ENCODE data around the gene KRT74. TPM values are rescaled to one million over a fixed set of nuclear protein-coding genes. Genes with fewer than 3 reads are reported as not detected.
A peak's percentile ranks its signal among the peaks of the same experiment; 100 is the strongest.

KRT74 gene
- total and polyA plus RNA-seq, 2 of the 8 experiments (the other 6 are each of a cell fraction or from before 2014, with no cell fraction given): not detected

DNA sequence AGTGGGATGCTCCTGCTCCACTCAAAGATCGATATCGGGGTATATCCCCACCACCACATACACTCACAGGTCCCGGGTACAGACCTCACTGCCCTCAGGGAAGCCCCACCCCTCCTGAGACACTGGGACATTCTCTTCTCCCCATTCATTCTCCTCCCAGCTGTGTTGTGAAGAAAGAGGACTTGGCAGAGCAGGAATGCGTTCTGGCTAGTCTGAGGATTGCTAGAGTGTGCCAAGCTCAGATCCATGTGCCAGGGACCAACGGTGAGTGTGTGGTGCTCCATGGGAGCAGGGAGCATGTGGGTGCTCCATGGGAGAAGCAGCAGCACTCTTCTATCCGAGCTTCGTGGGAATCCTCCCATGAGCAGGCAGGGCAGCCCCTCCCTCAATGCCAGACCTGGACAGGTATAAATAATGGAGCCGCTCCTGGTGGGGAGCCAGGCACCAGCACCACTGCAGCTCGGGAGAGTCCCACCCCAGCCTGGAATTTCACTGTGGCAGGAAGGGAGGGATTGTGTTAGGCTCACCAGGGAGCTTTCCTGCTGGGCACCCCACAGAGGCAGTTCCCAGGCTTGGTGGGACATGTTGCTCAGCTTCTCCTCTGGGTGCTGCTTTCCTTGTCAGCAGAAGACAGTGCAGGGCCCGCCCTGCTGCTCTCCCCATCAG is 51.2 kb downstream of the KRT74 start:
- Histone ChIP-seq H3K36me3 (ENCODE audit: control insufficient read depth in 2 of 4, insufficient read depth in 4 of 4, low read length in 3 of 4) (no peaks in the 10 kb centered on the region), H3K9ac (replicated peaks in 1 of 4; ENCODE audit: extremely low read depth in 1 of 4, low read depth in 3 of 4, low read length in 3 of 4) (no peak overlapping the region), H2BK20ac (ENCODE audit: low read length) (no peak overlapping the region), H3K4ac (replicated peaks; ENCODE audit: insufficient read length, low read depth, low read length) (no peak overlapping the region), H3K79me1 (ENCODE audit: low read depth, low read length) (no peaks in the 10 kb centered on the region), H3K27ac (ENCODE audit: low read depth, low read length) (no peak overlapping the region), H3K9me3 (ENCODE audit: insufficient read depth in 2 of 2, low read depth in 1 of 2, low read length in 1 of 2) (no peaks in the 10 kb centered on the region; a peak in 1 of 4 replicates), H3K14ac (ENCODE audit: insufficient read length) (no peak overlapping the region), H2BK120ac (replicated peaks; ENCODE audit: low read depth, low read length) (no peak overlapping the region), H4K91ac (replicated peaks; ENCODE audit: insufficient read length, low read length) (no peak overlapping the region), H3K4me1 (replicated peaks in 1 of 4; ENCODE audit: control insufficient read depth in 3 of 4, insufficient read depth in 4 of 4, low read length in 3 of 4) (peaks cover 0 to 1% (median 0%) of the 10 kb centered on the region in 4 experiments; a peak in 1 of 7 replicates), H3K4me2 (ENCODE audit: insufficient read depth in 1 of 2, low read depth in 2 of 2, low read length in 2 of 2) (no peak overlapping the region), H4K20me1 (replicated peaks in 1 of 2; ENCODE audit: control insufficient read depth in 1 of 2, insufficient read depth in 2 of 2, low read length in 2 of 2) (no peaks in the 10 kb centered on the region), H2AFZ (ENCODE audit: low read length) (no peak overlapping the region), H3K27me3 (replicated peaks in 1 of 4; ENCODE audit: control insufficient read depth in 3 of 4, extremely low read depth in 1 of 4, insufficient read depth in 3 of 4, low read length in 3 of 4) (no peaks in the 10 kb centered on the region; a peak in 1 of 7 replicates), H2AK5ac (ENCODE audit: low read depth, low read length) (no peak overlapping the region), H3K4me3 (ENCODE audit: extremely low read depth in 1 of 4, insufficient read depth in 2 of 4, low read depth in 3 of 4, low read length in 4 of 4) (no peak overlapping the region), H3K56ac (replicated peaks; ENCODE audit: insufficient read length, low read depth, low read length) (no peak overlapping the region), H3K23me2 (ENCODE audit: low read depth, low read length) (no peaks in the 10 kb centered on the region), H3K79me2 (ENCODE audit: control insufficient read depth in 1 of 2, insufficient read depth in 2 of 2, low read length in 2 of 2) (no peaks in the 10 kb centered on the region), H2BK15ac (ENCODE audit: low read length) (no peak overlapping the region), H4K5ac (ENCODE audit: insufficient read length, low read depth, low read length) (no peak overlapping the region), H4K8ac (ENCODE audit: extremely low read depth, insufficient read depth, low read length) (no peak overlapping the region), H2BK5ac (ENCODE audit: low read depth, low read length) (no peak overlapping the region), H3K18ac (ENCODE audit: extremely low read depth, low read length) (no peak overlapping the region), H3K23ac (ENCODE audit: insufficient read length) (no peak overlapping the region), H2BK12ac (ENCODE audit: low read depth, low read length) (no peak overlapping the region)
- no peak for FAIRE-seq
- DNase-seq (ENCODE audit: low read depth in 1 of 2, low spot score in 2 of 2): peak in 1 of 2 experiments; percentile 27
- CTCF ChIA-PET (ENCODE audit: partially characterized antibody): interaction anchor here (1.0 to 4.0 kb wide), 9 partner anchors 8 to 375 kb away, joined by 3 to 27 read pairs (median 5); no protein-coding TSS in a partner anchor
- POLR2A ChIA-PET (ENCODE audit: partially characterized antibody): interaction anchor here (0.6 kb wide), 1 partner anchor 149 kb away, joined by 3 read pairs; no protein-coding TSS in a partner anchor
- WGBS, 2 experiments (ENCODE audit: extremely low coverage in 1 of 2, insufficient coverage in 1 of 2, insufficient read length in 1 of 2, insufficient replicate concordance in 2 of 2, low coverage in 1 of 2, low lambda C conversion rate in 2 of 2, missing lambda C conversion rate in 1 of 2): 92% methylated on average over 10 of the region's 10 CpGs; no CpG with 5 or more reads in 1 of the 2 experiments
- TF ChIP-seq JUN (IDR thresholded peaks at IDR 0.05; ENCODE audit: low read depth, low read length) (no peak), SIX5 (IDR thresholded peaks at IDR 0.05; ENCODE audit: low read depth, low read length) (no peak), EP300 (IDR thresholded peaks at IDR 0.05; ENCODE audit: borderline replicate concordance in 1 of 2, low read depth in 2 of 2, low read length in 2 of 2) (no peak), GTF2F1 (IDR thresholded peaks at IDR 0.05; ENCODE audit: borderline replicate concordance, low read depth, low read length) (no peak), SP1 (IDR thresholded peaks at IDR 0.05; ENCODE audit: low read depth, low read length) (no peak), CTBP2 (IDR thresholded peaks at IDR 0.05; ENCODE audit: borderline replicate concordance, insufficient read depth, insufficient read length, low read length) (no peak), SIN3A (conservative IDR thresholded peaks at IDR 0.05 in 1 of 2, IDR thresholded peaks at IDR 0.05 in 1 of 2; ENCODE audit: low read depth in 1 of 2, low read length in 2 of 2) (no peak), TEAD4 (IDR thresholded peaks at IDR 0.05; ENCODE audit: low read depth, low read length) (no peak), BACH1 (IDR thresholded peaks at IDR 0.05; ENCODE audit: low read length) (no peak)
- TF ChIP-seq, protein P1, sequence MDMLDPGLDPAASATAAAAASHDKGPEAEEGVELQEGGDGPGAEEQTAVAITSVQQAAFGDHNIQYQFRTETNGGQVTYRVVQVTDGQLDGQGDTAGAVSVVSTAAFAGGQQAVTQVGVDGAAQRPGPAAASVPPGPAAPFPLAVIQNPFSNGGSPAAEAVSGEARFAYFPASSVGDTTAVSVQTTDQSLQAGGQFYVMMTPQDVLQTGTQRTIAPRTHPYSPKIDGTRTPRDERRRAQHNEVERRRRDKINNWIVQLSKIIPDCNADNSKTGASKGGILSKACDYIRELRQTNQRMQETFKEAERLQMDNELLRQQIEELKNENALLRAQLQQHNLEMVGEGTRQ (IDR thresholded peaks at IDR 0.05; ENCODE audit: low read length): no peak
- TF ChIP-seq, protein P2, sequence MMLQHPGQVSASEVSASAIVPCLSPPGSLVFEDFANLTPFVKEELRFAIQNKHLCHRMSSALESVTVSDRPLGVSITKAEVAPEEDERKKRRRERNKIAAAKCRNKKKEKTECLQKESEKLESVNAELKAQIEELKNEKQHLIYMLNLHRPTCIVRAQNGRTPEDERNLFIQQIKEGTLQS (IDR thresholded peaks at IDR 0.05; ENCODE audit: insufficient read depth, low read depth, low read length): no peak
